Mucosa of descending colon (tissue), 3 donors: ENCODE measurements around the gene ANKRD33B. TPM values are rescaled to one million over a fixed set of nuclear protein-coding genes. Genes with fewer than 3 reads are reported as not detected.

Source experiments
- ATAC-seq: fragments of 200-7000 bp; cut with Tn5 transposase; one replicate; pipeline ENCODE4 v1.9.1; 2020; ENCODE audit warnings: mild to moderate bottlenecking, moderate library complexity
- DNase-seq, 3 donors: peaks; one replicate each; pipeline ENCODE4 v3.0.0-alpha.2; 2020
- H3K36me3 ChIP-seq: fragments of 200-600 bp; one replicate; pipeline ENCODE4 v1.8.0; 2021; ENCODE audit warnings: low read depth, mild to moderate bottlenecking
- H3K4me1 ChIP-seq: fragments of 200-600 bp; one replicate; pipeline ENCODE4 v1.8.0; 2021; ENCODE audit warnings: low read depth, mild to moderate bottlenecking
- H3K4me3 ChIP-seq: fragments of 200-600 bp; one replicate; pipeline ENCODE4 v1.8.0; 2021; ENCODE audit warnings: mild to moderate bottlenecking
- H3K9me3 ChIP-seq: fragments of 200-600 bp; one replicate; pipeline ENCODE4 v1.8.0; 2021; ENCODE audit warnings: mild to moderate bottlenecking
- intact Hi-C, 2 donors: fragments of 100-400 bp; cut with DNase I in 1 of 2; cut with micrococcal nuclease in 1 of 2; formaldehyde crosslinking; loops; one replicate each; pipeline versions ENCODE4 v1.11.0 to v1.11.1; 2022; cut with DNase I, micrococcal nuclease
- total RNA-seq, 3 donors: library from RNA; stranded (reverse); fragmentation: NEBNext Ultra II Directional in 2 of 3; extraction: Animal tissue kit (Norgen Biotek cat#: 25700) in 2 of 3; gene quantifications; one replicate each; pipeline versions ENCODE4 v1.2.1 to v1.2.4, GENCODE V29; 2021 to 2023
- TF ChIP-seq, protein P1 (sequence below): fragments of 200-600 bp; IDR thresholded peaks from one replicate; pipeline ENCODE4 v1.8.0; 2022; ENCODE audit warnings: antibody characterized with exemption, mild to moderate bottlenecking
- donor health status: DM: no; HTN: no; CAD: no; lungs with moderate emphysema.
- donor health status: DM: no; HTN: no; CAD: no.
- donor health status: DM: no; HTN: yes; CAD: no.

Gene ANKRD33B
- total RNA-seq, 3 donors from 2014 or later, result 0.96 to 3.3 (median 1.7) TPM

DNA sequence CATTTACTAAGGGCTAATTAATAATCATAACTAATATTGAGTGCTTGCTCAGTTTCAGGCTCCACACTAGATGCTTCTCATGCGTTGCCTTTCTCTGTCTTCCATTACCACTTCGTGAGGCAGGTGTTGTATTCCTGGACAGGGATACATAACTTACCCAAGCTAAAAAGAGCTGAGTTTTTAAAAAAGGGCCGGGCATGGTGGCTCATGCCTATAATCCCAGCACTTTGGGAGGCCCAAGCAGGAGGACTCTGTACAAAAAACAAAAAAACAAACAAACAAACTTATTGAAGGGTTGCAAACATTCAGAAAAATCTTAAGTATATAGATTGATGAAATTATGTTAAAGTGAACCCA lies 12.1 kb upstream of the ANKRD33B start:
- TF ChIP-seq, protein P1, sequence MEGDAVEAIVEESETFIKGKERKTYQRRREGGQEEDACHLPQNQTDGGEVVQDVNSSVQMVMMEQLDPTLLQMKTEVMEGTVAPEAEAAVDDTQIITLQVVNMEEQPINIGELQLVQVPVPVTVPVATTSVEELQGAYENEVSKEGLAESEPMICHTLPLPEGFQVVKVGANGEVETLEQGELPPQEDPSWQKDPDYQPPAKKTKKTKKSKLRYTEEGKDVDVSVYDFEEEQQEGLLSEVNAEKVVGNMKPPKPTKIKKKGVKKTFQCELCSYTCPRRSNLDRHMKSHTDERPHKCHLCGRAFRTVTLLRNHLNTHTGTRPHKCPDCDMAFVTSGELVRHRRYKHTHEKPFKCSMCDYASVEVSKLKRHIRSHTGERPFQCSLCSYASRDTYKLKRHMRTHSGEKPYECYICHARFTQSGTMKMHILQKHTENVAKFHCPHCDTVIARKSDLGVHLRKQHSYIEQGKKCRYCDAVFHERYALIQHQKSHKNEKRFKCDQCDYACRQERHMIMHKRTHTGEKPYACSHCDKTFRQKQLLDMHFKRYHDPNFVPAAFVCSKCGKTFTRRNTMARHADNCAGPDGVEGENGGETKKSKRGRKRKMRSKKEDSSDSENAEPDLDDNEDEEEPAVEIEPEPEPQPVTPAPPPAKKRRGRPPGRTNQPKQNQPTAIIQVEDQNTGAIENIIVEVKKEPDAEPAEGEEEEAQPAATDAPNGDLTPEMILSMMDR, result no peak
- Histone ChIP-seq H3K4me1 (no peaks in the 10 kb centered on the region), H3K36me3 (no peaks in the 10 kb centered on the region), H3K4me3 (no peak overlapping the region), H3K9me3 (no peaks in the 10 kb centered on the region)
- DNase-seq (no peak), ATAC-seq (no peak)
- intact Hi-C loops, result no loop called here

DNA sequence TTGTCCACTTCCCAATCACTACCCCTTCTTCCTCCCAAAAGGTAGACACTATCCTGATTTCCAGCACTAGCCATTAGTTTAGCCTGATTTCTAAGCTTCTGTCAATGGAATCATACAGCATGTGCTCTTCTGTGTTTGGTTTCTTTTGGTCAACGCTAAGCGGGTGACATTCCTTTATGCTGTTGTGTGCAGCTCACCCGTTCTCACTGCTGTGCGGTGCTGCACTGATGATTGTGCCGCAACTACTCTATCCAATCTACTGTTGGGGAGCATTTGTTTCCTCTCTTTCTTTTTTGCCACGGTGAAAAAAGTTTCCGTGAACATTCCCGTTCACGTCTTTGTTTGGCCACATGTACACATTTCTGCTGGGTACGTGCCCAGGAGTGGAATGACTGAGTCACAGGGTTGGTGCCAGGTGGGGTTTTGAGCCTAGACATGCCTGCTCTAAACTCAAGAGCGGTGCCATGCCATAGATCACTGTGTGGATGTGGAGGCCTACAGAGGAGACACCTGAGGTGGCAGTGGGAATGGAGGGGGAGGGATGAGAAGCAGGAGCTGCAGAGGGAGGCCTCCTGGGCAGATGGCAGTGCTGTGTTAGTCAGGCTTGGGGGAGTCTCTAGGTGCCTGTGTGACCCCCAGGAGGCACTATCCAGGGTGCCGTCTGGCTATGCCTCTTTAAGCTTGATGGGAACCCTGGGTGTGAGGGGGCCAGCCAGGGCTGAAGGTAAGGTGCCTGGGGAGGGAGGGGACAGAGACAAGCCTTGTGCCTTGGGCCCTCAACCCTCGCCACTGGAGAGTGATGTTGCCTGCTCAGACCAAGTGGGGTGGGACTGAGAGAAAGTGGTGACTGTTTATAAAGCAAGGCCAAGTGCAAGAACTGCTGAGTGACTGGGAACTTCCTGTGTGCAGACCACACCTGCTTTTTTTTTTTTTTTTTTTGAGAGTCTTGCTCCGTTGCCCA lies 11.4 kb upstream of the ANKRD33B start:
- TF ChIP-seq, protein P1, result no peak
- no peaks in the 10 kb centered on the region for H3K4me1 ChIP-seq
- peak; percentile 20 for ATAC-seq
- H3K4me3 ChIP-seq, result no peak overlapping the region
- DNase-seq, result no peak
- intact Hi-C loops, result no loop called here
- no peaks in the 10 kb centered on the region for H3K36me3 ChIP-seq
- H3K9me3 ChIP-seq, result no peaks in the 10 kb centered on the region

DNA sequence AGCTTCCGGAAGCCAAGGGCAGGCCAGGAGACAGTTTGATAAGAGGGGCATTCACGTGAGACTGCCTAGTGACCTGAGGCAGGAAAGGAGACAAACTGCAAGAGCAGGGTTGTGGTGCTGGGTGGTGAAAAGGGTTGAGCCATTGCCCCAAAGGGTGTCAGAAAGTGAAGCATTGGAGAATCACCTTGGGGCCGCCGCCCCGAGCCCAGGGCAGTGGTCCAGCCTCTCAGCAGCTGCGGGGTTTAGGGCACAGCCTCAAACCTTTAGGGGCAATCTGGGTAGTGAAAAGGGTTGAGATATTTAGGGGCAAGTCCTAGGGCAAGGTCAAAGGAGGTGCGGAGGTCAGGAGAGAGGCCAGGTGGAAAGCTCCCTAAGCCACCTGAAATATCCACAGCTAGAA lies 10.4 kb upstream of the ANKRD33B start:
- TF ChIP-seq, protein P1, result no peak

DNA sequence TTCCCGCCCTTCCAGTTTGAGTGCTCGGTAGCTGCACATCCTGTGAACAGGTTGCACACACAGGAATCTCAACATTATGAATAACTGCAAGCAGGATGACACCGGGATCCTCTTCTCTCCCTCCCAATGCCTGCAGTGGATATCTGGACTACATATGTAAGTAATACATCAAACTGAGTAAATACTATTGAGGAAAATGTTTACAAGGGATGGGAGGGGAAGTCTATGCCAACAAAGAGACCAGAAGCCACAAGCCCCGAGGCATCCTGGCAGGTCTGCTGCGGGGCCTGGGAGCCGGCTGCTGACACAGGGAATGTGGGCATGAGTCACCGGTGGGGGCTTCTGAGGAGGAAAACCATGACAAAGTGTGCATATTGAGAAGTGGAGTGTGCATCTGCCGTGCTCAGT lies 8.6 kb upstream of the ANKRD33B start:
- intact Hi-C loops, result no loop called here
- Histone ChIP-seq H3K4me1 (no peaks in the 10 kb centered on the region), H3K9me3 (no peaks in the 10 kb centered on the region), H3K36me3 (no peaks in the 10 kb centered on the region), H3K4me3 (no peak overlapping the region)
- DNase-seq (peak in 1 of 3 donors; percentile 16), ATAC-seq (no peak)
- TF ChIP-seq, protein P1, result no peak

More for the DNA sequence above, 10.4 kb upstream of the ANKRD33B start:
- H3K9me3 ChIP-seq, result no peaks in the 10 kb centered on the region
- H3K36me3 ChIP-seq, result no peaks in the 10 kb centered on the region
- intact Hi-C loops, result no loop called here
- DNase-seq, result no peak
- H3K4me3 ChIP-seq, result no peak overlapping the region
- no peaks in the 10 kb centered on the region for H3K4me1 ChIP-seq
- no peak for ATAC-seq

DNA sequence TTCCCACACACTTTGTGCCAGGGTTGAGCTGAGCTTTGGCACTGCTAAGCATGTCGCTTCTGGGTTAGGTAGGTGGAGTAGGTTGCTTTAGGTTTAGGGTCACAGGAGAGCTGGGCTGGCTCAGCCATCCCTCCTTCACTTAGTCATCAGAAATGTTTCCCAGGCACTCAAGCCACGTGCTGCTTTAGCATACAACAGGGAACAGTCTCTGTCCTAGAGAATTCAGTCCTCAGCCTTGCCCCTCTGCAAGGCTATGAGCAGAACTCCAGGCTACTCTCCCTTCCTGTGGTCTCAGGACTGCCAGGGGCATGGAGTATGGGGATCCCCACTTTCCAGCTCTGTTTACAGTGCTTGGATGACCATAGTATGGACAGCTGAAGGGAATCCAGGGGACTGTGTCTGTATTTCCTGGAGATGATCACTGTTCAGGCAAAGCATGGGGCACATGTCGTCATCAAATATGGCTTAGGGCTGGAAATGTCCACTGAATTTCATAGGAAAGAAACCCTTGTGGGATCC lies 7.5 kb upstream of the ANKRD33B start:
- intact Hi-C loops, result no loop called here
- no peaks in the 10 kb centered on the region for H3K4me1 ChIP-seq
- DNase-seq, result peak in 1 of 3 donors; percentile 16
- H3K36me3 ChIP-seq, result no peaks in the 10 kb centered on the region
- ATAC-seq, result no peak
- H3K9me3 ChIP-seq, result no peaks in the 10 kb centered on the region
- no peak overlapping the region for H3K4me3 ChIP-seq
- TF ChIP-seq, protein P1, result no peak
